ENCODE data around the gene LMAN2.

DNA sequence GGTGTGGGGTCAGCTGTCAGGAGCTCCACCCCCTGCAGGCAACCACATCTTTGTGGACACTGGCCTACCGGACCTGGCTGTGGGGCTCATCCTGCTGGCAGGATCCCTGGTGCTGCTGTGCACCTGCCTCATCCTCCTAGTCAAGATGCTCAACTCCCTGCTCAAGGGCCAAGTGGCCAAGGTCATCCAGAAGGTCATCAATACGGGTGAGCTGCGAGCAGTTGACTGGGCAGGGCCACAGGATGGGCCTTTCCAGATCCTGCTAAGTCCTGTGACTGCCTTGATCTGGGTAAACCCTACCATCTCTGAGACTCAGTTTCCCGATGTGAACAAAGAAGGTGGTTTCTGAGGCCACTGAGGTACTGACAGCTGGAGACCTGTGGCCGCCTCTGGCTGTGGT lies 42.5 kb upstream of the LMAN2 start:
- TF ChIP-seq SMC3 (IDR thresholded peaks at IDR 0.05) (no peak), RCOR1 (IDR thresholded peaks at IDR 0.05; ENCODE audit: low read depth, low read length) (no peak), ZSCAN20 (CRISPR knock-in tag; IDR thresholded peaks at IDR 0.05) (no peak), RNF2 (IDR thresholded peaks at IDR 0.05; ENCODE audit: borderline replicate concordance, low read depth) (no peak)
- TF ChIP-seq, protein P1, sequence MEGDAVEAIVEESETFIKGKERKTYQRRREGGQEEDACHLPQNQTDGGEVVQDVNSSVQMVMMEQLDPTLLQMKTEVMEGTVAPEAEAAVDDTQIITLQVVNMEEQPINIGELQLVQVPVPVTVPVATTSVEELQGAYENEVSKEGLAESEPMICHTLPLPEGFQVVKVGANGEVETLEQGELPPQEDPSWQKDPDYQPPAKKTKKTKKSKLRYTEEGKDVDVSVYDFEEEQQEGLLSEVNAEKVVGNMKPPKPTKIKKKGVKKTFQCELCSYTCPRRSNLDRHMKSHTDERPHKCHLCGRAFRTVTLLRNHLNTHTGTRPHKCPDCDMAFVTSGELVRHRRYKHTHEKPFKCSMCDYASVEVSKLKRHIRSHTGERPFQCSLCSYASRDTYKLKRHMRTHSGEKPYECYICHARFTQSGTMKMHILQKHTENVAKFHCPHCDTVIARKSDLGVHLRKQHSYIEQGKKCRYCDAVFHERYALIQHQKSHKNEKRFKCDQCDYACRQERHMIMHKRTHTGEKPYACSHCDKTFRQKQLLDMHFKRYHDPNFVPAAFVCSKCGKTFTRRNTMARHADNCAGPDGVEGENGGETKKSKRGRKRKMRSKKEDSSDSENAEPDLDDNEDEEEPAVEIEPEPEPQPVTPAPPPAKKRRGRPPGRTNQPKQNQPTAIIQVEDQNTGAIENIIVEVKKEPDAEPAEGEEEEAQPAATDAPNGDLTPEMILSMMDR (IDR thresholded peaks at IDR 0.05): no peak
